Nephron progenitor cell (in vitro differentiated cells): ENCODE measurements around the gene EVI2B.

Experiments used
- DNase-seq: peaks from one replicate; pipeline ENCODE4 v3.0.0; 2021
- H3K27ac Mint-ChIP-seq: 2 replicates; pipeline ENCODE4 v1.8.0; 2021; ENCODE audit warnings: mild to moderate bottlenecking, moderate library complexity, mixed read lengths
- H3K27me3 Mint-ChIP-seq: 2 replicates; pipeline ENCODE4 v1.8.0; 2021; ENCODE audit warnings: mild to moderate bottlenecking, low read depth, mixed read lengths; ENCODE audit not compliant: poor library complexity
- H3K36me3 Mint-ChIP-seq: 2 replicates; pipeline ENCODE4 v1.8.0; 2021; ENCODE audit warnings: low read depth, mixed read lengths
- H3K4me1 Mint-ChIP-seq: 2 replicates; pipeline ENCODE4 v1.8.0; 2021; ENCODE audit warnings: mixed read lengths
- H3K4me3 Mint-ChIP-seq: 2 replicates; pipeline ENCODE4 v1.8.0; 2021; ENCODE audit warnings: mild to moderate bottlenecking, moderate library complexity, mixed read lengths
- H3K9me3 Mint-ChIP-seq: 2 replicates; pipeline ENCODE4 v1.8.0; 2021; ENCODE audit warnings: mild to moderate bottlenecking, moderate library complexity, mixed read lengths
- TF ChIP-seq, protein P1 (sequence below): fragments of 200-600 bp; sonication (generic); IDR thresholded peaks from 2 replicates; pipeline ENCODE4 v1.5.0; 2021; ENCODE audit warnings: antibody characterized with exemption

EVI2B gene

DNA sequence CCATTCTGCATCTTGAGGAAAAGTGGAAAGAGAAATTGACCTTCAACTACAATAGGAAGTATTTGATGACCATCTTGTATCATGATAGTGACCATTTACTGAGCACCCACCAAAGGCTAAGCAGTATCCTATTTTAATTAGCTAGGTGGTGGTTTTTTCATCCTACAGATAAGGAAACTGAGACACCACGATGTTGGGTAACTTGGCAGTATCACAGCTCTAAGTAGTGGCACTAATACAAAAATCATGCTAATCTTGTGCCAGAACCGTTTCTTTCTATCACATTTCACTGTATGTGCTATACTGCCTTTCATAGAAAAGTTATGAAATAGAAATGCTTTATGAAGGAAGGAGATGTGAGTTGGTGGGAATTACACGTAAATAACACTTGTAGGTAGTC, 2.3 kb downstream of the EVI2B start:
- peaks cover 22% of the 10 kb centered on the region for H3K36me3 Mint-ChIP-seq
- no peak overlapping the region for H3K4me3 Mint-ChIP-seq
- DNase-seq: no peak
- TF ChIP-seq, protein P1, sequence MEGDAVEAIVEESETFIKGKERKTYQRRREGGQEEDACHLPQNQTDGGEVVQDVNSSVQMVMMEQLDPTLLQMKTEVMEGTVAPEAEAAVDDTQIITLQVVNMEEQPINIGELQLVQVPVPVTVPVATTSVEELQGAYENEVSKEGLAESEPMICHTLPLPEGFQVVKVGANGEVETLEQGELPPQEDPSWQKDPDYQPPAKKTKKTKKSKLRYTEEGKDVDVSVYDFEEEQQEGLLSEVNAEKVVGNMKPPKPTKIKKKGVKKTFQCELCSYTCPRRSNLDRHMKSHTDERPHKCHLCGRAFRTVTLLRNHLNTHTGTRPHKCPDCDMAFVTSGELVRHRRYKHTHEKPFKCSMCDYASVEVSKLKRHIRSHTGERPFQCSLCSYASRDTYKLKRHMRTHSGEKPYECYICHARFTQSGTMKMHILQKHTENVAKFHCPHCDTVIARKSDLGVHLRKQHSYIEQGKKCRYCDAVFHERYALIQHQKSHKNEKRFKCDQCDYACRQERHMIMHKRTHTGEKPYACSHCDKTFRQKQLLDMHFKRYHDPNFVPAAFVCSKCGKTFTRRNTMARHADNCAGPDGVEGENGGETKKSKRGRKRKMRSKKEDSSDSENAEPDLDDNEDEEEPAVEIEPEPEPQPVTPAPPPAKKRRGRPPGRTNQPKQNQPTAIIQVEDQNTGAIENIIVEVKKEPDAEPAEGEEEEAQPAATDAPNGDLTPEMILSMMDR: no peak
- no peaks in the 10 kb centered on the region for H3K9me3 Mint-ChIP-seq
- H3K27ac Mint-ChIP-seq: no peak overlapping the region
- H3K27me3 Mint-ChIP-seq: no peaks in the 10 kb centered on the region
- peaks cover 13% of the 10 kb centered on the region for H3K4me1 Mint-ChIP-seq

DNA sequence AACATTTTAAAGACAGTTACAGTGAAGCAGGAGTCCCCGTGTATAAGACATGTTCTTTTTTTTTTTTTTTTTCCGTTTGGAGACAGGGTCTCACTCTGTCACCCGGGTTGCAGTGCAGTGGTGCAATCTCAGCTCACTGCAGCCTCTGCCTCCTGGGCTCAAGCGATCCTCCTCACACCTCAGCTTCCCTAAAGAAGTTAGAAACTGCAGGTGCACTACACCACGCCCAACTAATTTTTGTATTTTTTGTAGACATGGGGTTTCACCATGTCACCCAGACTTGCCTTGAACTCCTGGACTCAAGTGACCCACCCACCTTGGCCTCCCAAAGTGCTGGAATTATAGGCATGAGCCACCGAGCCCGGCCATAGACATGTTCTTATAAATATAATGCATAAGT, 3.0 kb downstream of the EVI2B start:
- TF ChIP-seq, protein P1: no peak
- peaks cover 24% of the 10 kb centered on the region for H3K36me3 Mint-ChIP-seq
- H3K4me3 Mint-ChIP-seq: no peak overlapping the region

DNA sequence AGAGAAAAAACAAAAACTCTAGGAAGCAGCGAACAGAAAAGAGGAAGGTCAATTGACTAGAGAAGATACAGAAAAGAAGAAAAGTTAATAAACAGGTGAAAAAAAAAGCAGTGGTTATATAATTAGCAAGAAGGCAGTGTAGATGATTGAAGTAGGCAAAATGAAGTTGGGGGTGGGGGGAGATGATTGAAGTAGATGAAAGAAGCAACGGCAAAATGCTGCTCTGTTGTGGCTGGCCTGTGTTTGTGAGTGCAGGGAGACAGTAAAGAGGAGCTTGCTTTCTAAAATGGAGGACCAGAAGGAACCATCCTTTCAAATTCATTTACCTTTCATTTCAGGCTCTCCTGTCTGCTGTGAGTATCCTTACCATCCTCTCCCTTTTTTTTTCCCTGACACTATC, 3.6 kb downstream of the EVI2B start:
- Mint-ChIP-seq H3K4me3 (no peak overlapping the region), H3K9me3 (no peaks in the 10 kb centered on the region), H3K4me1 (peaks cover 13% of the 10 kb centered on the region), H3K27ac (peak overlapping the region; percentile 7), H3K36me3 (peaks cover 30% of the 10 kb centered on the region), H3K27me3 (no peaks in the 10 kb centered on the region)
- TF ChIP-seq, protein P1: no peak
- DNase-seq: no peak

More for the DNA sequence above, 3.0 kb downstream of the EVI2B start:
- no peaks in the 10 kb centered on the region for H3K9me3 Mint-ChIP-seq
- H3K27ac Mint-ChIP-seq: no peak overlapping the region
- H3K4me1 Mint-ChIP-seq: peaks cover 13% of the 10 kb centered on the region
- no peaks in the 10 kb centered on the region for H3K27me3 Mint-ChIP-seq
- DNase-seq: no peak

GRCh38 chr17:31309556-31309955, 4.3 kb downstream of the EVI2B start:
- Mint-ChIP-seq H3K4me1 (peaks cover 13% of the 10 kb centered on the region), H3K36me3 (peaks cover 34% of the 10 kb centered on the region), H3K4me3 (no peak overlapping the region), H3K27ac (no peak overlapping the region), H3K27me3 (no peaks in the 10 kb centered on the region), H3K9me3 (no peaks in the 10 kb centered on the region)
- DNase-seq: no peak
- TF ChIP-seq, protein P1: no peak

DNA sequence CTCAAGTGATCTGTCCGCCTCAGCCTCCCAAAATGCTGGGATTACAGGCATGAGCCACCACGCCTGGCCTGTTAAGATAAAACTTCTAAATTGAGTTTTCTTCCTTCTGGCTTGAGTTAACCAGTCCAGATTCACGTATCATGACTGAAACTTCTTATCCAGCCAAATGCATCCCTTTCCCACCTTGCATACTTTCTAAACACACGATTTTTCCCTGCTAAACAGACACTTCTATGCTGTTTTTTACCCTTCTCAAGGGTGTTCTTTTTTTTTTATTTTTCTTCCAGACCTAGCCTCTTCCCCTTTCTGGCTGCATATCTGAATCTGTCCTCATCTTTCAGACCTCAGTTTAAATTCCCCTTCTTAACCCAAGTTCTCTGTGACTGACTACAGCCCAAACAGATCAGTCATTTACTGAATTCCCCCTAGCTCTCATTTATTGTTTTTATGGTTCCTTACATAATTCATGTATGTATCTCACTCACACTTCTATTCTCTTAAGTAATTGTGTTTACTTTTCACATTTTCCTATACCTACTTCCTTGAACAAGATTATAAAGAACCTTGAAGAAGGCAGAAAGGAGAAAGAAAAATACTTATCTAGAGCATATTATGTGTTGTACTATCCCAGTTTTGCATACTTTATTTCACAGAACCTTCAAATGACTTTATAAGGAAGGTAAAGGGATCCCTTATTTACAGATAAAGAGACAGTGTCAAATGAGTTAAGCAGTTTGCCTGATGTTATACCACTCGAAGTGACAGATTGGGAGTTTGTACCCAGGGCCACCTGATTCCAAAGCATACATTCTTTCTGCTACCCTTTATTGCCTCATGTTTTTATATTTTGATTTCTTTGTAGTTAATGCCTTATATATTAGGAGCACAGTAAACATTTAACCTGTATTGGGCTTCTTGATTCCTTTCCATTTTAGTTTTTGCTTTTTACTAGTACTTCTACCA, 5.2 kb downstream of the EVI2B start:
- DNase-seq: no peak
- peaks cover 13% of the 10 kb centered on the region for H3K4me1 Mint-ChIP-seq
- TF ChIP-seq, protein P1: no peak
- no peak overlapping the region for H3K4me3 Mint-ChIP-seq
- peaks cover 4% of the 10 kb centered on the region for H3K9me3 Mint-ChIP-seq
- peak overlapping the region; percentile 60 for H3K27ac Mint-ChIP-seq
- peaks cover 37% of the 10 kb centered on the region for H3K36me3 Mint-ChIP-seq
- no peaks in the 10 kb centered on the region for H3K27me3 Mint-ChIP-seq

DNA sequence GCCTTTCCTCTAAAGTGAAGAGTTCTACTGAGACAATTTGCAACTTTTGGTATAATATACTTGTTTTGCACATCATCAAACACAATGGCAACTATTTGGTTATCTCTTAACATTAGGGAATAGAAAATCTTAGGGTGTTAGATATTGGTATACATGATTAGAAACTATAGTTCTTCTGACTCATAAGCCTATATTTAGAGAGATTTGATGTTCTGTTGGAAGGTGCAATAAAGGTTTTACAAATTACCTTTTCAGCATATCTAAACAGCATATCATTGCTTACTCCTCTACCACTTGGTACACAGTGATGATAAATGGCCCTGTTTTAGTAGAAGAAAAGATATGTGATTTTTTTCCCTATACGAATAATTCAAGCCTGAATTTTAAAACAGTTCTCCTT, 6.2 kb downstream of the EVI2B start:
- H3K36me3 Mint-ChIP-seq: peaks cover 41% of the 10 kb centered on the region
- H3K27ac Mint-ChIP-seq: no peak overlapping the region
- H3K4me1 Mint-ChIP-seq: peaks cover 13% of the 10 kb centered on the region
- TF ChIP-seq, protein P1: no peak
- H3K9me3 Mint-ChIP-seq: peaks cover 9% of the 10 kb centered on the region
- DNase-seq: no peak
- H3K27me3 Mint-ChIP-seq: no peaks in the 10 kb centered on the region
- no peak overlapping the region for H3K4me3 Mint-ChIP-seq
